ENCODE measurements around the gene SLITRK4. TPM values are rescaled to one million over a fixed set of nuclear protein-coding genes. Genes with fewer than 3 reads are reported as not detected.

SLITRK4 gene
- total RNA-seq, 1 experiment from 2014 or later: 1.5 TPM

- H2BK5ac ChIP-seq (ENCODE audit: insufficient read length, low read length): no peak overlapping the region
- H3K36me3 Mint-ChIP-seq (ENCODE audit: insufficient read depth in 1 of 3, low read depth in 3 of 3): no peaks in the 10 kb centered on the region
- no peak overlapping the region for H3K18ac ChIP-seq (ENCODE audit: insufficient read length, low read depth, low read length)
- no peak overlapping the region for H3T11ph ChIP-seq (ENCODE audit: low read length)
- no peak overlapping the region for H2AK5ac ChIP-seq (ENCODE audit: insufficient read length, low read length)
- no peaks in the 10 kb centered on the region for H3K27me3 Mint-ChIP-seq (ENCODE audit: low read depth)
- H3K4ac ChIP-seq (ENCODE audit: low read depth, low read length): no peak overlapping the region
- H3K4me3 Mint-ChIP-seq: no peak overlapping the region
- H3K79me2 ChIP-seq (ENCODE audit: insufficient read depth, low read length): no peaks in the 10 kb centered on the region
- H3K23ac ChIP-seq (ENCODE audit: insufficient read length, low read depth, low read length): no peak overlapping the region
- H3K9me3 ChIP-seq (ENCODE audit: control insufficient read depth, low read depth, low read length): peaks cover 7% of the 10 kb centered on the region
- peaks cover 2% of the 10 kb centered on the region in 2 experiments; a peak in 2 of 4 replicates for H3K4me1 Mint-ChIP-seq
- H3K27ac Mint-ChIP-seq: no peak overlapping the region
- H3K9ac ChIP-seq (ENCODE audit: extremely low read depth, insufficient read length, low read length): no peak overlapping the region
- H4K8ac ChIP-seq (replicated peaks; ENCODE audit: insufficient read length, low read depth, low read length): no peak overlapping the region
- H2BK20ac ChIP-seq (ENCODE audit: low read depth, low read length, poor library complexity, severe bottlenecking): no peak overlapping the region
- H2AFZ ChIP-seq (ENCODE audit: low read length): no peak overlapping the region
- H3K4me2 ChIP-seq (ENCODE audit: insufficient read depth, insufficient read length, low read length): no peak overlapping the region
- no peak overlapping the region for H2BK15ac ChIP-seq (ENCODE audit: low read depth, low read length)
- no peaks in the 10 kb centered on the region for H3K23me2 ChIP-seq (ENCODE audit: insufficient read length, low read depth, low read length, poor library complexity, severe bottlenecking)
- H3K9me3 Mint-ChIP-seq: peaks cover 26 to 45% of the 10 kb centered on the region in 2 experiments
- no peak overlapping the region for H3K14ac ChIP-seq (ENCODE audit: insufficient read depth, low read length)
- no peaks in the 10 kb centered on the region for H3K27me3 ChIP-seq (ENCODE audit: insufficient read depth, low read length)
- H4K20me1 ChIP-seq (ENCODE audit: control insufficient read depth, insufficient read depth, insufficient read length): no peaks in the 10 kb centered on the region
- H4K91ac ChIP-seq (ENCODE audit: insufficient read length, low read depth, low read length): no peak overlapping the region
- TF ChIP-seq CTCF (conservative IDR thresholded peaks at IDR 0.05): peak; percentile 57
- H4K5ac ChIP-seq (ENCODE audit: insufficient read length, low read depth, low read length): no peak overlapping the region
- no peak overlapping the region for H3K27ac ChIP-seq (ENCODE audit: insufficient read length, low read depth, low read length)
- no peak overlapping the region for H2BK12ac ChIP-seq (ENCODE audit: insufficient read length, low read depth, low read length)
- H2BK120ac ChIP-seq (ENCODE audit: low read depth, low read length, poor library complexity, severe bottlenecking): no peak overlapping the region
- H3K4me1 ChIP-seq (ENCODE audit: insufficient read depth, low read length): no peaks in the 10 kb centered on the region
- WGBS (ENCODE audit: extremely low coverage, insufficient read length, low lambda C conversion rate): no CpG with 5 or more reads among the region's 2 CpGs
- peak; percentile 30 for DNase-seq
- H3K79me1 ChIP-seq (ENCODE audit: insufficient read depth, low read depth, low read length, poor library complexity, severe bottlenecking): no peaks in the 10 kb centered on the region
- H3K56ac ChIP-seq (ENCODE audit: insufficient read length, low read depth, low read length): no peak overlapping the region
Measured at GRCh38 chrX:143648705-143649104, 12.8 kb upstream of the SLITRK4 start.

Measured in H9 (cell line).